DND-41 (cell line): ENCODE measurements around the gene SLC4A2.

ENCODE experiments used
- EZH2 ChIP-seq: IDR thresholded peaks from 3 replicates; pipeline ENCODE4 v1.6.1; 2012; ENCODE audit warnings: borderline replicate concordance, low read depth, mild to moderate bottlenecking, moderate library complexity, low read length, inconsistent platforms; ENCODE audit not compliant: severe bottlenecking
- TF ChIP-seq, protein P1 (sequence below): IDR thresholded peaks from 2 replicates; pipeline ENCODE4 v1.5.1; 2012; ENCODE audit warnings: borderline replicate concordance, low read length, moderate library complexity, mild to moderate bottlenecking; ENCODE audit not compliant: poor library complexity, severe bottlenecking; ENCODE audit errors: extremely low read depth

DNA sequence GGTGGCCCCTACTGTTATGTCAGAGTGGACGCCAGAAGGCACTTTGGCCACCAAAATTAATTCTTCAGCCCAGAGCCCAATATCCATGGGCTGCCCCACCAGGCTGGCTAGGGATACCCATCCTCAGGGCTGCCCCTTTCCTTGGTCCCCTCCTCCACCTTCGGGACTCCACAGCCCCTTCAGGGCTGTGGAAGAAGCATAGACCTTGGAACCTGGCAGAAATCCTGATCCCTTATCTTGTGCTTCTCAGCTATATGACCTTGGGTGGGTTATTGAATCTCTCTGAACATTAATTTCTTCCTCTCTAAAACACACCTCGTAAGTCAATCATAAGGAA lies 24.4 kb downstream of the SLC4A2 start:
- TF ChIP-seq, protein P1, sequence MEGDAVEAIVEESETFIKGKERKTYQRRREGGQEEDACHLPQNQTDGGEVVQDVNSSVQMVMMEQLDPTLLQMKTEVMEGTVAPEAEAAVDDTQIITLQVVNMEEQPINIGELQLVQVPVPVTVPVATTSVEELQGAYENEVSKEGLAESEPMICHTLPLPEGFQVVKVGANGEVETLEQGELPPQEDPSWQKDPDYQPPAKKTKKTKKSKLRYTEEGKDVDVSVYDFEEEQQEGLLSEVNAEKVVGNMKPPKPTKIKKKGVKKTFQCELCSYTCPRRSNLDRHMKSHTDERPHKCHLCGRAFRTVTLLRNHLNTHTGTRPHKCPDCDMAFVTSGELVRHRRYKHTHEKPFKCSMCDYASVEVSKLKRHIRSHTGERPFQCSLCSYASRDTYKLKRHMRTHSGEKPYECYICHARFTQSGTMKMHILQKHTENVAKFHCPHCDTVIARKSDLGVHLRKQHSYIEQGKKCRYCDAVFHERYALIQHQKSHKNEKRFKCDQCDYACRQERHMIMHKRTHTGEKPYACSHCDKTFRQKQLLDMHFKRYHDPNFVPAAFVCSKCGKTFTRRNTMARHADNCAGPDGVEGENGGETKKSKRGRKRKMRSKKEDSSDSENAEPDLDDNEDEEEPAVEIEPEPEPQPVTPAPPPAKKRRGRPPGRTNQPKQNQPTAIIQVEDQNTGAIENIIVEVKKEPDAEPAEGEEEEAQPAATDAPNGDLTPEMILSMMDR = peak; percentile 1
- no peak for TF ChIP-seq EZH2
